GM19328 (cell line): ENCODE results near the gene NEURL1B.
"Not testable (repeated sequence)": the region's sequence is repeated elsewhere in the genome, so short reads cannot be mapped to it uniquely, and the experiment has no call there.

ENCODE experiments used
- ATAC-seq: cut with Tn5 transposase; IDR thresholded peaks from one replicate; pipeline ENCODE4 v1.9.1; 2021; ENCODE audit warnings: mild to moderate bottlenecking, moderate library complexity; ENCODE audit not compliant: unreplicated experiment

NEURL1B gene

DNA sequence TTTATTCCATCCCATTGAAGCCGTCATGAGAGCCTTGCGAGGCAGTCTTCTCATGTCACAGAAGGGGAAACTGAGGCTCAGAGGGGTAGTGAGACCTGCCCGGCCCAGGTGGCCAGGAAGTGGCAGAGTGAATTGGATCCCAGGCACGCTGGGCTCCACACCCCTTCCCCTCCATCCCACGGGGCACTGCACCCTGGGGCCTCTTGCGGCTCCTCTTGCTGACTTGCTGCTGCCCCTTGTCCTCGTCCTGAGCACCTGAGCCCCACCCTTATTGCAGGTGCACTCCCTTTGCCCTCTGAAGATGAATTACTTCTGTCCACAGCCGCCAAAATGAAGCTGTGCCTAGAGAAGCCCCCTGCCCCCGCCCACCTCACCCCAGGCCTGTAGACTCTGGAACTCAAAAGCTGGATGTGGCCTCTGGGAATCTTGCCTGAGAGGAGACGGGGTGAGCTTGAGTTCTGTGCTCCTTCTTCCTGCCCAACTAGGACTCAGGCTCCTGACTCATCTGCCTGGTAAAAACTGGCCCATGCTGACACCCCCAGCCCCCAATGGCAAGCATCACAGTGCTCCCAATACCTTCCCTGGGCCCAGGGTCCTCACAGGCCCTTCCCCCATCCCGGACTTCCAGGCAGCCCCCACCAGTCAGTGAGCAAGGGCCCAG, 6.4 kb downstream of the NEURL1B start:
- ATAC-seq, result no peak

DNA sequence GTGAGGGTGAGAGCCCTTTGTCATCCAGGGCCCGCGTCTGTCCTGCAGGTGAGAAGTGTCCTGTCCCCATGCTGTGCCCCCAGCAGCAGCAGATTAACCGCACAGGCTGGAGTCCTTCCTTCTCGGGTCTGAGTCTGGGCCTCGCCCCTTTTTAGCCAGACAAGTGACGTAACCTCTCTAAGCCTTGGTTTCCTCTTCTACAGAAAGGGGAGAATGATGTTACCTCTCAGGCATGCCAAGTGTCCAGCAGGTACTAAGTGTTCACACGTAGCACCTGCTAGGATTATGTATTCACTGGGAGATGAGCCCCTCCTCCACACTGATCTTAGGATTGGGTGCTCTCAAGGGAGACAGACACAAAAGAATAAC, 6.9 kb downstream of the NEURL1B start:
- no peak for ATAC-seq

DNA sequence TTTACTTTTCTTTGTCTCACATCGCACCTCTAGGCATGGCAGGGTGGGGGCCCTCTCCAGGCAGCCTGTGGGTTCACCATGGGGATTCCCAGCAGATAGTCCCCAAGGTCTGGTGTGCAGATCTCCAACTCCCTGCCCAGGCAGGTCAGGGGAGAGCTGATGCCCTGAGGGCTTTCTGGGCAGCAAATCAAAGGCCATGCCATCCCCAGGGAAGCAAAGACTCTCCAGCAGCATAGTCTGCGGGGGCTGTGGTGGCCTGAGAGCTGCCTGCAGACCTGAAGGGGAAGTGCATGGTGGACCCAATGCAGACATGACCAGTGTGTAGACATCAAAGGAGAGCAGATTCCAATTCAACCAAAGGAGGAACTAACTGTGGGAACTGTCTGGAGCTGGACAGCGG, 7.7 kb downstream of the NEURL1B start:
- no peak for ATAC-seq

DNA sequence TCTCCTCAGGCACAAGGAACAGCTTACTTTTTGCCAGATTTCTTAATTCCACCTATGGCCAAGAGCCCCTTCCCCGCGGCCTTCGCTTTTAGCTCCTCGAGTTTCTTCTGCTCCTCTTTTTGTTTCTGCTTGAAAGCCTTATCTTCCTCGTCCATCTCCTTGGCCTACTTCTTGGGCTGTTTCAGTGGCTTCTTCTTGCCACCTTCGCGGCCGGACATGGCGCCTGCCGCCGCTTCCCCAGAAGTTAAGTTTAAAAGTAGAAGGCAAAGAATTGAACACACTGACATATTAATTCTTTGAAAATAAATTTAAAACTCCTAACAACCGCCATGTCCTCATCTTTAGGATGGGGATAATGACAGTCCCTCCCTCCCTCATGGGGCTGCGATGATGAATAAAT, 15.4 kb downstream of the NEURL1B start:
- not testable (repeated sequence) for ATAC-seq

DNA sequence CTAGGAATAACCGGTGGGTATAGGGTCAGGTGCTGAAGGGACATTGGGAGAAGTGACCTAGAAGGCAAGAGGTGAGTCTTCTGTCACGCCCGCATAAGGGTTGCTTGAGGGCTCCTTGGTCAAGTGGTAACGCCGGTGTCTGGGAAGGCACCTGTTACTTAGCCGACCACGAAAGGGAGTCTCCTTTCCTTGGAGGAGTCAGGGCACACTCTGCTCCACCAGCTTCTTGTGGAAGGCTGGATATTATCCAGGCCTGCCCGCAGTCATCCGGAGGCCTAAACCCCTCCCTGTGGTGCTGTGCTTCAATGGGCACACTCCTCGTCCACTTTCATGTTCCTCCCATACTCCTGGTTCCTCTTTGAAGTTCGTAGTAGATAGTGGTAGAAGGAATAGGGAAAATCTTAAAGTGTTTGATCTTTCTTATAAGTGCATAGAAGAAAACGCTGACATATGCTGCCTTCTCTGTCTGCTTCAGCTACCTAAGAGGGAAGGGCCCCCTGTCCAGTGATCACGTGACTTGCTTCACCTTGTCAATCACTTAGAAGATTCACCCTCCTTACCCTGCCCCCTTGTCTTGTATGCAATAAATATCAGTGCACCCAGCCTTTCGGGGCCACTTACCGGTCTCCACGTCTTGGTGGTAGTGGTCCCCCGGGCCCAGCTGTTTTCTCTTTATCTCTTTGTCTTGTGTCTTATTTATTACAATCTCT, 16.6 kb downstream of the NEURL1B start:
- not testable (repeated sequence) for ATAC-seq

DNA sequence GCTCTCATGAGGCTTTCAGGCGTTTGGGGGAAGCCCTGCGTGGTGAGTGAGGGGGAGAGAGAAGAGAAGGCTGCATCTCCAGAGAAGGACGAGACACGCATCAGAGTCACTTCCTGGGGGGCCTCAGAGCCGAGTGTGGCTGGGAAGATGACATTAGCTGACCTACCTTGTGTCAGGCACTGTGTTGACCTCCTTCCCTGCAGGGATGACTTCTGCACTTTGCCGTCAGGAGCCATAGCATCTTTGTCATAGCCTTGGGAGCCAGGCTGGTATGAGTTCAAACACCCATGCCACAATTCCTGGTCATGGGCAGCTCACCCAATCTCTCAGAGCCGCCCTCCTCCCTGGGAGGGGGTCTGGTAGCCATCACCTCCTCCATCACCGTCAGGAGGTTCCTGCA, 17.3 kb downstream of the NEURL1B start:
- no peak for ATAC-seq

DNA sequence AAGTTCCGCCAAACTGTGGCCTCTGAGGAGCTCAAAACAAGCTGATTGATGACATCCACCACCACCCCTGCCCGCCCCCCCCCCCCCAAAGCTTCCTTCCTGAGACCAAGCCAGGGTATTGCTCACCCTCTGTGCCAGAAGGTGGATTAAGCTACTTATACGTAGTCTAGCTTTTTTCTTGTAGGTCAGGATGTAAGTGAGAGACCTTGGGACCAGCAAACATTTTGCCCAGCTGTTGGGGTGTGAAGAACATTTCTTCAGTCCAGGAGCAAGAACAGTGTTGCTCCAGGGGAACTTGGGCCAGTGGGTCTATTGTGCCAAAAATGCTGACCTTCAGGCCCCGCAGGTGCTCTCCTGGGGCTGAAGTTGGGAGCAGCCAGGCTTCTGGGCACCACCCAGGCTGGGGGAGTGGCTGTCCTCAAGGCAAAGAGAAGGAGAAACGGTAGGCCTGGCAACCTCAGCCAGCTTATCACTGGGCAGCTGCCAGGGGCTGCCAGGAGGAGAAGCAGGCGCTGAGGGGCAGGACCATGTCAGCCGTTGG, 18.0 kb downstream of the NEURL1B start:
- ATAC-seq, result no peak

DNA sequence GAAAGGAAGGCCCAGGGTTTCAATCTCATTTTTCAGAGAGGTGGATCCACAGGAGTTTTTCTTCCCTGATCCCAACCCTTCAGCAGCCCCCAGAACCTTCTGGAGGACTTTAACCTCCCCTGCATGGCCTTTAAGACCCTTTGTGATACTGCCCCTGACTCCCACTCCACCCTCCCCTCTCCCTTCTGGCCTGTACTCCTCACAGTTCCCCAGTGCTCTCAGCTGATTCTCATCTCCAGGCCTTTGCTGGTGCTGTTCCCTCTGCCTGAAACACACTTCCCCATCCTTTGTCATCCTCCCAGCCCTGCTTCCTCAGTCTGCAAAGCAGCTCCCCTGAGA, 18.5 kb downstream of the NEURL1B start:
- ATAC-seq, result no peak

DNA sequence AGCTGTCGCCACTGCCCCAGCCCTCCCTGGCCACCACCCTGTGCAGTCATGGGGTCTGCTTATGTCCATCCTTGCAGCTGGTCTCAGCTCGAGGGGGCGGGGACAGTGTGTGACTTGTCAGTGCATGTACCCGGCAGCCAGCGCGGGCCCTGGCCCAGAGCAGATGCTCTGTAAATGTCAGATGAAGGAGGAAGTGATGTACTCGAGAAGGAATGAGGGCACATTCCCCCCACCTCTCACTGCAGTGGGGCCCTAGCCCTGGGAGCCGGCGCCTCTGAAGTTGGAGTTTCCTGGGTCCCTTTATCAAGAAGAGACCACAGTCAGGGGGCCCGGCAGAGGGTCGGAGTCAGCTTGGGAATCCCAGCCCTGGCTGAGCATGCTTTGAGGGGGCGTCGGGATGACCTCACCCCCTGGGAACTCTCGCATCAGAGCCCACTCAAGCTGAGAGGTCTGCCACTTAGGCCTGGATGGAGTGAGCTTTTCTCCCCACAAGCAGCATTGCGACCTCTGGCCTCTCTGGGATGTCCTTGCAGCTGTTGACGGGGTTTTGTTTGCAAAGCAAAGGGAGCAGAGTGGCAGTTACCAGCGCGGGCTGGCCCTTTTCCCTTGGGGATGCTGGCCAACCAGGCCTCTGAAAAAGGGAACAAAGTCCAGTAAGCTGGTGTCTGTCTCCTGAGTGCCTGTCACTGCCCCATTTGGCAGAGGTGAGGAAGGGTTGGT, 19.0 kb downstream of the NEURL1B start:
- ATAC-seq, result no peak

DNA sequence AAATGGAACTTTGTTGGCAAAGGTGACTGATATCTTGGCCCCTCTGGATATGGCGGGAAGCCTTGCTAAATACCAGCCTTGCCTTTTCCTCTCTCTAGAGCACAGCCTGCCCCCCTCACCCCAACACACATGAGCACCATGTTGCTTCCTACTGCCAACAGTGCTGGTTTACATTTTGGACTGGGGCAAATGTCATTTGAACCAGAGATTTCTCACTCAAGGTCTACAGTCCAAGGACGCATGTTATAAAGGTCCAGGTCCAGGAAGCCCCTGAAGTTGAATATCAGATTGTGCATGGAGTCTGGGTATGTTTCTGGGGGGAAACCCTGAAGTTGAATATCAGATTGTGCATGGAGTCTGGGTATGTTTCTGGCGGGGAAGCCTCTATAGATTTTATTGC, 19.9 kb downstream of the NEURL1B start:
- no peak for ATAC-seq

DNA sequence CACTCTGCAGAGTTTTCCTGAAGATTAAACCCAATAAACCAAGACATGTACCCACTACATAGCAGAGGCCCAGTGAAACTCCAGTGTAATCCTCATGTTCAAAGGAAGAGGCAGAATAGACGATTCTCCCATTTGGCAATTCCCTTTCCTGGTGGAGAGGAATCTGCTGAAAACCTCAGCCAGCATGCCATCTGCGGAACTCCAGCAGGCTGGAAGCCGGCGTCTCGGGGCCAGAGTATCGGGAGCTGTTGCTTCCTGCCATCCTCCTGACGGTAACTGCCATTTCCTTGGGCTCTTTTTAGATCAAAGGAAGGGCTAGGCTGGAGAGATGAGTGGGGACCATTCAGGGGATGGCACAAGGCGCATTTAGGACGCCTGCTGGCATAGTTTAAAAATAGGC, 20.5 kb downstream of the NEURL1B start:
- no peak for ATAC-seq

DNA sequence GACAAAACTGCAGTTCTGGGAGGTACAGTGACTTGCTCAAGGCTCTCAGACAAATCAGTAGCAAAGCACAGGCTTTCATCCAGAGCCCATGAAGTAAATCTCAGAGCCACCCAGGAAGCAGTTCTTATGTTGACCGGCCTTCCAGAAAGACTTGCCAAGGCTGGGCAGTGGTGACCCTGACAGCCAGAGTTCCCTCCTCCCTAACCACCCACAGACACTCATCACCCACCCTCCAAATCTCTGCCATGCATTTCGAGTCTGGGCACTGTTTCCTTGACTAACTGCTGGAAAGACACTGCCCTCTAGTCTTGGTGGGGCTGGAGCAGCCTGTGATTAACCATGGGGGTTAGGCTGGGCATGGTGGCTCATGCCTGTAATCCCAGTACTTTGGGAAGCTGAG, 21.5 kb downstream of the NEURL1B start:
- no peak for ATAC-seq

DNA sequence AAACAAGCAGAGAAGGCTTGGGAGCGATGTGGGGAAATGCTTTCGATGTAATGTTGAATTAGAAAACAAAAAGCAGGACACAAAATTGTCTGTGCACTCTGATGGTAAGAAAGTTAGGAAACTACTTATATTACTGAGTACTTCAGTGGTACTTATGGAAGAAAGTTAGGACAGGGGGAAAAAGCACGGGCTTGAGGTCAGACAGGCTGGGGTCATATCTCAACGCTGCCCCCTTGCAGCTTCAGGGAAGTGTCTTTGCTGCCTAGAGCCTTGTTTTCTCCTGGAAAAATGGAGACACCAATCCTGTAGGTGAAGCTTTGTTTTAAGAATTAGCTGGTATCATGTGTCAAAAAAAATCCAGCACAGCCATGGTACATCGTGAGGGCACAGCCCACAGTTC, 23.0 kb downstream of the NEURL1B start:
- ATAC-seq, result no peak

DNA sequence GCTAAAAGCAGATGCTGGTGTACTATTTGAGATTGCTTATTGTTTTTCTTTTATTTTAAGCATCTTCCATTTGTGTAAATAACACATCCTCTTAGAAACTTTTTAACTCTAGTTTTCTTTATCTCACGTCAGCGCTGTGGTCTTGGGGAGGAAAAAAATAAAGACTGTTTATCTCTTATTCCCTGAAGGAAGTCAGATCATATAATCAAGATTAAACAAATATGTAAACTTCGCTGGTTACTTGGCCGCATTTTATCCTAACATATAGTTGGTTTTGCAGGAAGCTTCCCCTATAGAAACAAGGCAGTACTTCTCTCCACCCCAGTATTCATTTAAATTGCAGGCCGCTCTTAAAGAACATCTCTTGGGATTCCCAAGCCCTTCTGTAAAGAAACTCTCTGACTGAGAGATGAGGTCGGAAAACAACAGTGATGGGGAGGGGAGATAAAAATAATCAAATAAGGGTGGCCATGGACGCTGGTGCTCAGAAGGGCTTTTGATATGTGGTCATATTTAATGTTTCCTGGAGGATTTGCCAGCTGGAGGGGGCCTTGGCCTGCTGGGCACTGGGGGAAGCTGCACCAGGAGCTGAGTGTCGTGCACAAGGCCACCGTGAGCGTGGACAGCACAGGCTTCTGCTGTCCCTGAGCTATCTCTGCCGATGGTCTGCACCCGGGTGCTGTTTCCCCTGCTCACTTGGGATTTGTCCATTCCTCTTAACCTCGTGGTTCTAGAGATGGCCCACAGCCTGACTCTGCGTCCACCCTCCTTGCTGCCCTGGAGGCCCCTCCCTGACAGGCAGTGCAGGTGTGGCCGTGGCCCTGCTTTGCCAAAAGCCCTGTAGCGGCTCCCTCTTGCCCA, 23.8 kb downstream of the NEURL1B start:
- no peak for ATAC-seq

DNA sequence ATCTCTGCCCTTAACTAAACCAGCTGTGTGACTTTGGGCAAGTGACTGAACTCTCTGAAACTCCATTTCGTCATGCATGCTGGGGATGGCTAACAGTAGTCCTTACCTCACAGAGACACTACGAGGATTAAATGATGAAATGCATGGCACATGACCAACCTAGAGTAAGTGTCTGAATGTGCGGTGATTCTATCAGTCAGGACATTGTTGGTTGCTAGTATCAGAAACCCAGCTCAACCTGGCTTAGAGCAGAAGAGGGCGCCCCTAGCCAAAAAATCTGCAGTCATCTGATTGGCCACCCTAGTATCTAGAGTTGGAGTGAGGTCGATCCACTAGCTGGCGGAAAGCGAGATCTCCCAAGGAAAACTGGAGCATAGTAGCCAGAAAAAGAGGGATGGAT, 25.2 kb downstream of the NEURL1B start:
- no peak for ATAC-seq

DNA sequence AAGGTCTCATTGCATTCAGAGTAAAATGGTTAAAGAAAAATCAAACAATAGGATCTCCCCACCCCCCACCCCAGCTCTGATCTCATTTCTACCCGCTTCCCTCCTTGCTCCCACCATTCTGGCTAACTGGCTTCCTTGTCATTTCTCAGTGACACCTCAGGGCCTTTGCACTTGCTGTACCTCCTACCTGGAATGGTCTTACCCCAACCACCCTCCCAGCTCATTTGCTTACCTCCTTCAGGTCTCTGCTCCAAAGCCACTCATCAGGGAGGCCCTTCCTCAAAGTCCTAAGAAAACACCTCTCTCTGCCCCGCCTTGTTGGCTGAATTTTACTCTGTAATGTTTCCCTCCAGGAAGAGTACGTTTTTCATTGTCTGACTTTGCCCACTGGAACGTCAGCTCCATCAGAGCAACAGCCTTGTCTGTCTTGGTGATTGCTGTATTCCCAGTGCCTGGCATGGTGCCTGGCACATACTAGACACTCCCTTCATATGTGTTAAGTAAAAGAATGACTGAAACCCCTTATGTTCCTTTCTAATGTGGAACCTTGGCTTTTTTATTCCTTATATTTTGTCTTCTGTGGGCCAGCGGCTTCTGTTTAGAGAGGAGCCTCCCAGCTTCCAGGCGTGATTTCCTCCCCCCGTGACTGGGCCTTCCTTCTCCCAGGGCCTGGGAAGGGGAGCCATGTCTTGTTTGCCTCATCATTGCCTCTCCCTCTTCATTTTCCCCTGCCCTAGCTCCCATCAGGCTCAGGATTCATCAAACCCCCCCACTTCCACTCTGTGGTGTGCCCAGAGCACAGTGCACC, 26.9 kb downstream of the NEURL1B start:
- no peak for ATAC-seq

DNA sequence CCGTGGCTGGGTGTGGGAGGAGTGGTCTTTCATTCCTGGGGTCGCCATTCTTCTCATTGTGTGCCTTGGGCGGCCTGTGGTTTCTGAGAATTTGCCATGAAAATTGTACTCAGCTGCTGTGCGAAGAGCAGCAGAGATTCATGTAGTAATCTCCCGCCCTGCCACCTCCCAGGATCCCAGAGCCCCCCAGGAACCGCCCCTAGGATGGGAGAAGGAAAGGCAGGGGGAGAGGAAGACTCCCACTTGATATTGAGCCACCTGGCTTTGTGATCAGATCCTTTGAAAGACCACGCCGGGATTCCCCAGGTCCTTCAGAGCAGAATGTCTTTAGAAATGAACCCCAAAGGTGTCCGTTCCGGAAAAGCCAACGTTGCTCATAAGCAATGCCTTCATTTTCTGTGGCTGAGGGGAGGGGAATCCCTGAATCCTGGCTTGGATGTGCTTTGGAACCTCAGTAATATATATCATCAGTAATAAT, 27.6 kb downstream of the NEURL1B start:
- ATAC-seq, result no peak

DNA sequence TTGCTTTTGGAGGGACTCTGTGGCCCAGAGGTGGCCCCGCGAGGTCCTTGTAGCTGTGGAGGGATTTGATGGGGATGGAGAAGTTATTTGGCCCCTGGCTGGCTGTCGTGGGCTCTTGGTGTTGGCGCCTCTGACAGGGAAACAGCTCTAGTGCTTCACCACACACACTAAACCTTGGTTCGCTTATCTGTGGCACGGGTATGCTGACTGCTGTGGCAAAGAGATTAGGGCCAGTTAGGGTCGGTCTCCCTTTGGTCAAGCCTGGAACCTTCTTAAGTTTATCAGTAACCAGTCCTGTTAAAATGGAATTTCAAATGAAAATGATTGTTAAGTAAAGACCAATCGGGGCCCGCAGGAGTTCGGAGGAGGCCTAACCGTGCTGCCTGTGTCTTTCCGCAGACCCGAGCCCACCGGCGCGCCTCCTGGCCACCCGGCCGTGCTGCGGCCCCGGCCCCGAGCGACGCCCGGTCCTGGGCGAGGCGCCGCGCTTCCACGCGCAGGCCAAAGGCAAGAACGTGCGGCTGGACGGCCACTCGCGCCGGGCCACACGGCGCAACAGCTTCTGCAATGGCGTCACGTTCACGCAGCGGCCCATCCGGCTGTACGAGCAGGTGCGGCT, 28.4 kb downstream of the NEURL1B start:
- ATAC-seq, result no peak

DNA sequence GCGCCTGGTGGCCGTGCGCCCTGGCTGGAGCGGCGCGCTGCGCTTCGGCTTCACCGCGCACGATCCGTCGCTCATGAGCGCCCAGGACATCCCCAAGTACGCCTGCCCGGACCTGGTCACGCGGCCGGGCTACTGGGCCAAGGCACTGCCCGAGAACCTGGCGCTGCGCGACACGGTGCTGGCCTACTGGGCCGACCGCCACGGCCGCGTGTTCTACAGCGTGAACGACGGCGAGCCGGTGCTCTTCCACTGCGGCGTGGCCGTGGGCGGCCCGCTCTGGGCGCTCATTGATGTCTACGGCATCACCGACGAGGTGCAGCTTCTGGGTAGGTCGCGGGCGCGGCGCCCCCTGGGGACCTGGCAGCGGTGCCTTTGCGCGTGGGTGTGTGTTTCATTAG, 28.9 kb downstream of the NEURL1B start:
- ATAC-seq, result no peak

DNA sequence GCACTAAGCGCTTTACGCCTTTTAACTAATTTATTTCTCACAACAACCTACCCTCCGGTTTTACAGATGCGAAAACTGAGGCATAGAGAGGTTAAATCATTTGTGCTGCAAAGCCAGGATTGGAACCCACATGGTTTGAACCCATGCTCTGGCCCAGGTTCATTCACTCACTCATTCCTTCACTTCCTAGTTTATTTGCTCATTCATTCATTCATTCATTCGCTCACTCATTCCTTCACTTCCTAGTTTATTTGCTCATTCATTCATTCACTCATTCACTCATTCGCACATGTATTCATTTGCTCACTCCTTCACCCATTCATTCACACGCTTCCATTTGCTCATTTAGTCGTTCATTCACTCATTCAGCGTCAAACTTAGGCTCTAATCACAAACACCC, 29.4 kb downstream of the NEURL1B start:
- ATAC-seq, result no peak
